Large intestine (tissue), 3 donors: ENCODE results near the gene SAYSD1. TPM values are rescaled to one million over a fixed set of nuclear protein-coding genes. Genes with fewer than 3 reads are reported as not detected.
"Not testable (repeated sequence)": the region's sequence is repeated elsewhere in the genome, so short reads cannot be mapped to it uniquely, and the experiment has no call there.

Experiments used
- DNase-seq, 2 donors: peaks; one replicate each; pipeline versions ENCODE4 v3.0.0 to v3.0.0-alpha.2; 2013
- H3K27ac ChIP-seq: one replicate; pipeline ENCODE4 v1.5.1; 2013; ENCODE audit warnings: low read length
- H3K27me3 ChIP-seq: 2 replicates; pipeline ENCODE4 v1.6.1; 2013; ENCODE audit warnings: low read length; ENCODE audit not compliant: control insufficient read depth, insufficient read depth
- H3K36me3 ChIP-seq: 2 replicates; pipeline ENCODE4 v1.6.1; 2013; ENCODE audit warnings: low read length; ENCODE audit not compliant: control insufficient read depth, insufficient read depth
- H3K4me1 ChIP-seq: one replicate; pipeline ENCODE4 v1.6.1; 2013; ENCODE audit warnings: low read length; ENCODE audit not compliant: control insufficient read depth, insufficient read depth
- H3K4me3 ChIP-seq: one replicate; pipeline ENCODE4 v1.5.1; 2013; ENCODE audit warnings: low read length
- H3K9me3 ChIP-seq: one replicate; pipeline ENCODE4 v1.6.1; 2013; ENCODE audit warnings: mild to moderate bottlenecking, low read depth, low read length, moderate library complexity; ENCODE audit not compliant: control insufficient read depth
- WGBS: methylation state at CpG from one replicate; pipeline ENCODE4 v1.1.5; 2013; ENCODE audit warnings: low lambda C conversion rate; ENCODE audit not compliant: insufficient coverage; 5-methylcytosine and 5-hydroxymethylcytosine counted together
- polyA plus RNA-seq: library from polyadenylated mRNA; unstranded; fragments of 120-200 nt; gene quantifications from one replicate; pipeline ENCODE4 v1.2.1, GENCODE V29; 2013

SAYSD1 gene
- polyA plus RNA-seq, 1 donor: 18.6 TPM

- H3K27me3 ChIP-seq: peaks cover 10% of the 10 kb centered on the region
- no peaks in the 10 kb centered on the region for H3K9me3 ChIP-seq
- 94% methylated on average over 7 of the region's 13 CpGs for whole genome bisulfite sequencing
- no peak overlapping the region for H3K27ac ChIP-seq
- DNase-seq: no peak
- H3K4me1 ChIP-seq: no peaks in the 10 kb centered on the region
- H3K4me3 ChIP-seq: no peak overlapping the region
- no peaks in the 10 kb centered on the region for H3K36me3 ChIP-seq
Measured at GRCh38 chr6:39143238-39143930, 28.4 kb upstream of the SAYSD1 start.

GRCh38 chr6:39140556-39141167 is 25.7 kb upstream of the SAYSD1 start:
- Histone ChIP-seq H3K27me3 (peaks cover 3% of the 10 kb centered on the region), H3K4me3 (no peak overlapping the region), H3K36me3 (no peaks in the 10 kb centered on the region), H3K27ac (no peak overlapping the region), H3K4me1 (no peaks in the 10 kb centered on the region), H3K9me3 (no peaks in the 10 kb centered on the region)
- WGBS: no CpG with 5 or more reads among the region's 7 CpGs
- DNase-seq: no peak

DNA sequence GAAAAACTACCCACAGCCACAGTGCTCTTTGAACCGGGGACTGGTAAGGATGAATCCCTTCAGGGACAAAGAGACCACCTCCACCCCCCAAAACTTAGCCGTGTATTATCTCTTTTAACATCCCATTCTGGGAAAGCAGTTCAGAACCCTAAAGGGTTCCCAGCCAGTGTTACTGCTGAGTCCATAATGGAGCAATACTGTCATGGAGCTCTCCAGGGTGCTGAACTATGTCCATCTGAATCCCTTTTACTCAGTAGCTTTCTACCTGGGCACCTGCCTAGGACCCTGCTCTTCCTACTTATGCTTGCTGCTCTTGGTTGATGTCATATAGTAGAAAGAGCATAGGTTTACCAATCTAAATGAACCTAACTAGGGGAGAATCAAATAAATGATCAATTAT is 22.3 kb upstream of the SAYSD1 start:
- peak in 1 of 2 donors; percentile 44 for DNase-seq
- Histone ChIP-seq H3K27me3 (no peaks in the 10 kb centered on the region), H3K36me3 (no peaks in the 10 kb centered on the region), H3K4me1 (no peaks in the 10 kb centered on the region), H3K4me3 (no peak overlapping the region), H3K27ac (no peak overlapping the region), H3K9me3 (no peaks in the 10 kb centered on the region)
- WGBS: no CpG with 5 or more reads among the region's 2 CpGs

- H3K4me1 ChIP-seq, DNase-seq, H3K27ac ChIP-seq, H3K9me3 ChIP-seq, H3K4me3 ChIP-seq, H3K27me3 ChIP-seq, H3K36me3 ChIP-seq: not testable (repeated sequence)
- 100% methylated on average over 1 of the region's 7 CpGs for WGBS
Measured at GRCh38 chr6:39136207-39136606, 21.2 kb upstream of the SAYSD1 start.

- not testable (repeated sequence) for H3K27me3 ChIP-seq
Measured at GRCh38 chr6:39134761-39135160, 19.8 kb upstream of the SAYSD1 start.

GRCh38 chr6:39130691-39131090 is 15.7 kb upstream of the SAYSD1 start:
- DNase-seq: no peak
- no peak overlapping the region for H3K4me3 ChIP-seq
- no peaks in the 10 kb centered on the region for H3K9me3 ChIP-seq
- no peak overlapping the region for H3K27ac ChIP-seq
- H3K4me1 ChIP-seq: no peaks in the 10 kb centered on the region
- WGBS: 100% methylated on average over 1 of the region's 1 CpG
- H3K36me3 ChIP-seq: no peaks in the 10 kb centered on the region
- peaks cover 3% of the 10 kb centered on the region for H3K27me3 ChIP-seq

More at GRCh38 chr6:39134761-39135160, 19.8 kb upstream of the SAYSD1 start:
- not testable (repeated sequence) for H3K4me1 ChIP-seq, H3K4me3 ChIP-seq, DNase-seq, H3K27ac ChIP-seq, H3K9me3 ChIP-seq, H3K36me3 ChIP-seq
- no CpG with 5 or more reads among the region's 3 CpGs for WGBS

GRCh38 chr6:39128832-39129231 is 13.8 kb upstream of the SAYSD1 start:
- Histone ChIP-seq H3K4me1 (no peaks in the 10 kb centered on the region), H3K4me3 (no peak overlapping the region), H3K27me3 (peaks cover 3% of the 10 kb centered on the region), H3K36me3 (no peaks in the 10 kb centered on the region), H3K27ac (no peak overlapping the region), H3K9me3 (no peaks in the 10 kb centered on the region)
- no peak for DNase-seq

DNA sequence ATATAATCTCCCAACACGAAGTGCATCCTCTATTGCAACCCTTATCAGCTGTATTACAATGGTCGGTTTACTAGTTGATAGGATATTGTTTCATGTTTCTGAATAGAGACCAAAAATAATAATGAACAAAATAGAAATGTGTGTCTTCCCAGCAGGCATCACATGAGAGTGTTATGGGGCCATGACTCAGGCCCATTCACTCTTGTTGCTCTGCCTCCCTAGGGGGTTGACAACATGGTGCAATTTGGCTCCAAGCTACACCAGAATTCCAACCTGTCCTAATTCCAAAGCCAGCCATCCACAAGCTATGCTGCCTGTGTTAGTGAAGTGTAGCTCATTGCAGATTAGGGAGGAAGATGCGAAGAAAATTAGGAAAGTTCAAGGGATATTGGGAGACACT is 13.1 kb upstream of the SAYSD1 start:
- H3K27ac ChIP-seq: no peak overlapping the region
- no peaks in the 10 kb centered on the region for H3K9me3 ChIP-seq
- H3K36me3 ChIP-seq: no peaks in the 10 kb centered on the region
- DNase-seq: no peak
- H3K4me1 ChIP-seq: no peaks in the 10 kb centered on the region
- no CpG with 5 or more reads among the region's 3 CpGs for WGBS
- peaks cover 3% of the 10 kb centered on the region for H3K27me3 ChIP-seq
- H3K4me3 ChIP-seq: no peak overlapping the region

DNA sequence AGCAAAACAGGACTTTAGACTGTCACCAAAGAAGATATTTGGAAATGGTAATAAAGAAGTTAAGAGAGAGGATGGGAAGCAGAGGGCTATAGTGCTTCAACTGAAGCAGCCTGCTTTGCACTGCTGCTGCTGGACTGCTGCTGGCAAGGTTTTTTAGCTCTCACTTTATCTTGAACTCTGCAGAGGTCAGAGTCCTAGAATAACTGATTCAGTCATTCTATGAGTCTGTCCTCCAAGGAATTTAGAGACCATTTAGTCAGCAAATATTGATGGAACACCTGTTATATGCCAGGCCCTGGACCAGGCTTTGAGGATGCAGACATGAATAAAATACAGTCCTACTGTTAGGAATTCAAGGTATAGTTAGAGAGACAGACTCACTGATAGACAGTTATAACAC is 9.1 kb upstream of the SAYSD1 start:
- no peak overlapping the region for H3K27ac ChIP-seq
- H3K9me3 ChIP-seq: no peaks in the 10 kb centered on the region
- DNase-seq: no peak
- H3K27me3 ChIP-seq: no peaks in the 10 kb centered on the region
- H3K4me3 ChIP-seq: no peak overlapping the region
- no peaks in the 10 kb centered on the region for H3K4me1 ChIP-seq
- H3K36me3 ChIP-seq: no peaks in the 10 kb centered on the region

DNA sequence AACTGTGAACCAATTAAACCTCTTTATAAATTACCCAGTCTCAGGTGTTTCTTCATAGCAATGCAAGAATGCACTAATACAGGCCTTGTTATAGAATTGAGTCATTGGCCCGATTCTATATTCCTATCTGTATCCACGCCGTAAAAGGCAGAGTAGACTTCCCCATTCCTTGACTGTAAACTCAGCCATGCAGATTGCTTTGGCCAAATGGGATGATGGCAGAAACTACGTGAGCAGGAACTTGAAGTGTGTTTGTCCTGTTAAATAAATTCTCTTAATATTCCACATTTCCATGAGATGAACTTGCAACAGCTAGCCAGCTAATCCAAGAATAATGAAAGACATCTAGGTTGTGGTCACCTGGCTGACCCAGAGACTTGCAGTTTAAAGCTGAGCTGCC is 3.9 kb upstream of the SAYSD1 start:
- DNase-seq: no peak
- Histone ChIP-seq H3K4me1 (peaks cover 5% of the 10 kb centered on the region), H3K4me3 (no peak overlapping the region), H3K27me3 (no peaks in the 10 kb centered on the region), H3K27ac (no peak overlapping the region), H3K36me3 (no peaks in the 10 kb centered on the region), H3K9me3 (no peaks in the 10 kb centered on the region)
- WGBS: no CpG with 5 or more reads among the region's 4 CpGs

GRCh38 chr6:39114388-39114703 is 640 bp downstream of the SAYSD1 start:
- no peak for DNase-seq
- H3K4me3 ChIP-seq: peak overlapping the region; percentile 84
- peaks cover 11% of the 10 kb centered on the region for H3K36me3 ChIP-seq
- WGBS: no CpG with 5 or more reads among the region's 11 CpGs
- H3K27ac ChIP-seq: peak overlapping the region; percentile 99
- H3K4me1 ChIP-seq: peaks cover 5% of the 10 kb centered on the region
- no peaks in the 10 kb centered on the region for H3K27me3 ChIP-seq
- no peaks in the 10 kb centered on the region for H3K9me3 ChIP-seq
